HG03457 (cell line): ENCODE measurements around the gene MGLL.

Source experiments
- ATAC-seq: cut with Tn5 transposase; IDR thresholded peaks from one replicate; pipeline ENCODE4 v1.9.1; 2021; ENCODE audit warnings: moderate number of reproducible peaks; ENCODE audit not compliant: unreplicated experiment

The MGLL gene

GRCh38 chr3:127789990-127790881, 32.1 kb downstream of the MGLL start:
- ATAC-seq = no peak

GRCh38 chr3:127789051-127789450, 33.3 kb downstream of the MGLL start:
- ATAC-seq = no peak

- no peak for ATAC-seq
Observed at GRCh38 chr3:127788451-127788909, 33.8 kb downstream of the MGLL start.

GRCh38 chr3:127787571-127788365, 34.5 kb downstream of the MGLL start:
- no peak for ATAC-seq

GRCh38 chr3:127787071-127787490, 35.2 kb downstream of the MGLL start:
- ATAC-seq = no peak

GRCh38 chr3:127786353-127787070, 35.8 kb downstream of the MGLL start:
- ATAC-seq = no peak

GRCh38 chr3:127785711-127786265, 36.5 kb downstream of the MGLL start:
- ATAC-seq = no peak

GRCh38 chr3:127784865-127785710, 37.2 kb downstream of the MGLL start:
- ATAC-seq = no peak

- ATAC-seq = no peak
Observed at GRCh38 chr3:127784283-127784682, 38.0 kb downstream of the MGLL start.

GRCh38 chr3:127783642-127784160, 38.6 kb downstream of the MGLL start:
- ATAC-seq = no peak

GRCh38 chr3:127783166-127783565, 39.1 kb downstream of the MGLL start:
- ATAC-seq = no peak

- ATAC-seq = no peak
Observed at GRCh38 chr3:127781411-127782001, 40.8 kb downstream of the MGLL start.

- no peak for ATAC-seq
Observed at GRCh38 chr3:127780536-127781400, 41.5 kb downstream of the MGLL start.

- ATAC-seq = no peak
Observed at GRCh38 chr3:127779747-127780146, 42.6 kb downstream of the MGLL start.

GRCh38 chr3:127777921-127778656, 44.2 kb downstream of the MGLL start:
- no peak for ATAC-seq

- ATAC-seq = no peak
Observed at GRCh38 chr3:127777332-127777731, 45.0 kb downstream of the MGLL start.

- no peak for ATAC-seq
Observed at GRCh38 chr3:127776347-127776746, 46.0 kb downstream of the MGLL start.
